Measurements from ENCODE around the gene TMEM141.
A peak's percentile ranks its signal among the peaks of the same experiment; 100 is the strongest.

The TMEM141 gene

DNA sequence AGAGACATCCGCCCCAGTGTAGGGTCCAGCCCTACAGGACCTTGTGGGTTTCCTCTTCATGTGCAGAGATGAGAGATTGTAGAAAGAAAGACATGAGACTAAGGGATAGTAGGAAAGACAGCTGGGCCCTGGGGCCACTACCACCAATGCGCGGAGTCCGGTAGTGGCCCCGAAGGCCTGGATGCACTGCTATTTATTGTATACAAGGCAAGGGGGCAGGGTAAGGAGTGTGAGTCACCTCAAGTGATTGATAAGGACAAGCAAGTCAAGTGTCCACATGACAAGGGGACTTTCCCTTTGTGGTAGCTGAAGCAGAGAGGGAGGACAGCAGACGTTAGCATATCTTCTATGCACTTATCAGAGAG lies 6.2 kb upstream of the TMEM141 start:
- TF ChIP-seq, protein P1, sequence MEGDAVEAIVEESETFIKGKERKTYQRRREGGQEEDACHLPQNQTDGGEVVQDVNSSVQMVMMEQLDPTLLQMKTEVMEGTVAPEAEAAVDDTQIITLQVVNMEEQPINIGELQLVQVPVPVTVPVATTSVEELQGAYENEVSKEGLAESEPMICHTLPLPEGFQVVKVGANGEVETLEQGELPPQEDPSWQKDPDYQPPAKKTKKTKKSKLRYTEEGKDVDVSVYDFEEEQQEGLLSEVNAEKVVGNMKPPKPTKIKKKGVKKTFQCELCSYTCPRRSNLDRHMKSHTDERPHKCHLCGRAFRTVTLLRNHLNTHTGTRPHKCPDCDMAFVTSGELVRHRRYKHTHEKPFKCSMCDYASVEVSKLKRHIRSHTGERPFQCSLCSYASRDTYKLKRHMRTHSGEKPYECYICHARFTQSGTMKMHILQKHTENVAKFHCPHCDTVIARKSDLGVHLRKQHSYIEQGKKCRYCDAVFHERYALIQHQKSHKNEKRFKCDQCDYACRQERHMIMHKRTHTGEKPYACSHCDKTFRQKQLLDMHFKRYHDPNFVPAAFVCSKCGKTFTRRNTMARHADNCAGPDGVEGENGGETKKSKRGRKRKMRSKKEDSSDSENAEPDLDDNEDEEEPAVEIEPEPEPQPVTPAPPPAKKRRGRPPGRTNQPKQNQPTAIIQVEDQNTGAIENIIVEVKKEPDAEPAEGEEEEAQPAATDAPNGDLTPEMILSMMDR (IDR thresholded peaks at IDR 0.05): no peak

DNA sequence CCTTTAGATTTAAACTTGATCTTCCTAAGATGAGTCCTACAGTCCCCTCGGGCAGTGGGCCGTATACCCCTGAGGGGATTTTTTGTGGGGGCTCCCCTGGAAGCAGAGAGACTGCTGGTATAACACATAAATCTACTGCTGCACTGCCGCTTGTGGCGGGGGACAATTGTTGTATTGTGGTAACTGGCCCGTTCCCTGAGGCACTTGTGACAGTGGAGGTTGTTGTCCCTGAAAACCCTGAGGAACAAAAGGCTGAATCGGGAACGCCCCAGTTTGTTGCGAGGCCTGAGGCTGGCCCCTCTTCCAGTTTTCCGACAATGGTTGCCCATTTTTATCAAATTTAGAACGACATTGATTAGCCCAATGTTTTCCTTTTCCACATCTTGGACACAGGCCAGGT lies 4.7 kb upstream of the TMEM141 start:
- TF ChIP-seq, protein P1 (IDR thresholded peaks at IDR 0.05): no peak

DNA sequence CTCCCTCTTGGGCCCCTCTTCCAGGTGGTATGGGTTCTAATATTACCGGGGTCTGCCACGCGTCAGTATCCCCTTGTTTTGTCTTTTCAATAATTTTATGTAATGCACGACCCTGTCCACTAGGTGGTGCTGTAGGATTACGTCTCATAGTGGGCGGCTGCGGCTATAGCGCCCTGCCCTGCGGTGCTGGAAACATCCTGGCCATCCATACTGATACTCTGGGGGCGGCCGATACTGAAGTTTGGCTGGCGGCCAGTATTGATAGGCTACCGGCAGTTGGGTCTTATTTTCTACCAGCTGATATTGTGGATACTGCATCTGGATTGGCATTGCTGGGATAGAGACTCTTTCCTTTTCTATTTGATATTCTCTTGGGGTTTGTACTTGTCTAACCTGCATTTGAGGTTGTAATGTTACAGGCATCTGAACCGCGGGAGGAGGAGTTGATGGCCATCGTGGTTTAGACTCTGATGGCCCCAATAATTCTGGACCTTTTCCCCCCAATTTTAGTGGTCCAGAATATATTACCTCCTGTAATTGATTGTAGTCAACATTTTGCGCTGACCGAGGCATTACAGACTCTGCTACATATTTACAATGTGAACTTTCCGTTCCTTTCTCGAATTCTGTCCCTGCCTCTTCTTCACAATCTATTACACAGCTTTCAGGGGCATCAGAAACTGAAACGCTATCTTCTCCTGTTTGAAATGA lies 3.3 kb upstream of the TMEM141 start:
- TF ChIP-seq, protein P1 (IDR thresholded peaks at IDR 0.05): peak; percentile 79

DNA sequence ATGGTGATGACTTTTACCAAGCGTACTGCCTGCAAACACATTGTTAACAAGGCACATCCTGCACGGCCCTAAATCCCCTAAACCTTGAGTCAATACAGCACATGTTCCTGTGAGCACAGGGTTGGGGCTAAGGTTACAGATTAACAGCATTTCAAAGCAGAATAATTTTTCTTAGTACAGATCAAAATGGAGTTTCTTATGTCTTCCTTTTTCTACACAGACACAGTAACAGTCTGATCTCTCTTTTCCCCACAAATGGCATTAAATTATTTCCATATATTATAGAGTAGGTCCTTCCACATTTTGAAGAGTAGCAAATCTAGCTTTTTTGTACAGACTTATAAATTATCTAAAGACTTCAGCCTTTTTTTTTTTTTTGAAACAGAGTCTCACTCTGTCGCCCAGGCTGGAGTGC lies 1.6 kb upstream of the TMEM141 start:
- TF ChIP-seq, protein P1 (IDR thresholded peaks at IDR 0.05): no peak

DNA sequence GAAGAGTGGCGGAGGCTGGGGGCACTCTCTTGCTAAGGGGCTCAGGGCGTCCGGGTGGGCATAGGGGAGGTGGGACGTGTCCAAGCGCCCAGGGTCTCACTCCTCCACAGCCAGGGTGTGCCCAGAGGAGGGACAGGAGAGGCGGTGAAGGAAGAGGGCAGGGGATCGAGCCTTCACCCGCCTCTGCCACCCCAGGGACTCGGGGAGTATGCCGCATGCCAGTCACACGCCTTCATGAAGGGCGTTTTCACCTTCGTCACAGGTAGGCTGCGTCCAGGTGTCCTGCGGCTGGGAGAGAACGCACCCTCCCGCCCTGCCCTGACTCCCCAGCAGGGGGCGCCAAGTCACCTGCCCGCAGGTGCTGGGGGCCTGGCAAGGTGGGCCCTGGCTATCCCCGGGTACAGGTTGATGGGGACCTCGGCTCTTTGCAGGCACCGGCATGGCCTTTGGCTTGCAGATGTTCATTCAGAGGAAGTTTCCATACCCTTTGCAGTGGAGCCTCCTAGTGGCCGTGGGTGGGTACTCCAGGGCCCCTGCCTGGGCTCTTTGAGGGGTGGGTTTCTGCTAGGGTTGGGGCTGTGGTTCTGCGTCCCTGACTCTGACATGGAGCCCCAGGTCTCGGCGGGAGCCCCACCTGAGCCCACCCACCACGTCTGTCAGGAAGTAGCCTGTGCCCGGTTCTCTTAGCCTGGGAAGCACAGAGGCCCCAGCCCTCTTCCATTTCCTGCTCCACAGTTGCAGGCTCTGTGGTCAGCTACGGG lies 552 bp downstream of the TMEM141 start:
- TF ChIP-seq, protein P1 (IDR thresholded peaks at IDR 0.05): peak; percentile 100

DNA sequence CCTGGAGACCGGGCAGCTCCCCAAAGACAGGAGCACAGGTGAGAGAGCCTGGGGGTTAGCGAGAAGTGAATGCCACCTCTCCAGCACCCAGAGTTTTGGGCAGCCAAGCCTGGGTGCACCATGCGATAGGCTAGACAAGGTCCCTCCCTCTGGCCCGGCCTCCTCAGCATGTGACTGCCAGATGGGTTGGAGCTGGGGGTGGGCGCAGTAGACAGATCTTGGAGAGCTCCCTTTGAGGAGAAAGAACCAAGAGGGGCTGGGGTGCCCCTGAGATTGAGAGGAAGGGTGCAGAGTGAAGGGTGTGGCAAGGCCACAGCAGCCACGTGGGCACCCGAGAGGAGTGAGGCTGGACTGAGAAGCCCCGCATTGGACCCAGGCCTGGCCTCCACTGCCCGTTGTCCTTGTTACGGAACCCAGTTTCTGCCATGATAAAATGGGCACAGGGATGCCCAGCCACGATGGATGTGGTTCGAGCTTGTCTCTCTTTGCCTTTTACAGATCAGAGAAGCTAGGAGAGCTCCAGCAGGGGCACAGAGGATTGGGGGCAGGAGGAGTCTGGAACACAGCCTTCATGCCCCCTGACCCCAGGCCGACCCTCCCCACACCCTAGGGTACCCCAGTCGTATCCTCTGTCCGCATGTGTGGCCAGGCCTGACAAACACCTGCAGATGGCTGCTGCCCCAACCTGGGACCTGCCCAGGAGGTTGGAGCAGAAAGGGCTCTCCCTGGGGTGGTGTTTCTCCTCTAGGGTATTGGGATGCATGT lies 1.4 kb downstream of the TMEM141 start:
- TF ChIP-seq, protein P1 (IDR thresholded peaks at IDR 0.05): no peak

DNA sequence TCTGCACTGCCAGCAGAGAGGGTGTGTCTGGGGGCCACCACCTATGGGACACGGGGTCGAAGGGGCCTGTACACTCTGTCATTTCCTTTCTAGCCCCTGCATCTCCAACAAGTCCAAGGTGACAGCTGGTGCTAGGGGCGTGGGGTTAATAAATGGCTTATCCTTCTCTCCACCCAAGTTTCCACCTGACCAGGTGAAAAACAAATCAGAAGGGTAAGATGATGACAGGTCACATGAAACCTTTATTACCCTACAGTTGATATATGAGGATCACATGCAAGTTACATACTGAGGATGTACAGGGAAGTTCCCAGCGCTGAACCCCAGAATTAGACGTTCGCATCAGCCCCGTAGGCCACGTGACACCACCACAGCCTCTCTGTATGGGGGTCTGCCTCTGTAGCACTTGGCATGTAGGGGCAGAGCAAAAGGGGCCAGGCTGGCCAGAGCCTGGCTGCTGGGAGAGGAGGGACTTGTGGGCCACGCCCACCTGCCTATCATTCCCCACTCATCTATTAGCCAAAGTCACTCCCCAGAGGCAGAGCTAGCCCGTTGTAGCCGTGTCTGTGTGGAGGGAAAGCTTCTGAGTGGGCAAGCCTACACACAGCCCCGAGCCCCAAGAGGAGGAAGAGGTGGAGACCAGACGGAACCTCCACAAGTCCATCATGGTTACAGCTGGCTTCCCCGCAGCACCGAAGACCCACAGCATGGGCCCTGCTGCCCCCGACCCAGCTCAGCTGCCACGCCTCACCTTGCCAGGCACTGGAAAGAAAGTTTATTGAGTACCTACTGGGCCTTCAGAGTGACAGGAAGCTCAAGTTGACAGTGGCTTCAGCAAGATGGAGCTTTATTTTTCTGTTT lies 2.2 kb downstream of the TMEM141 start:
- TF ChIP-seq, protein P1 (IDR thresholded peaks at IDR 0.05): no peak
